ENCODE data around the gene ZNF284.
"Not testable (repeated sequence)": the region's sequence is repeated elsewhere in the genome, so short reads cannot be mapped to it uniquely, and the experiment has no call there.

- not testable (repeated sequence) for TF ChIP-seq NRF1 (IDR thresholded peaks at IDR 0.05; ENCODE audit: low read depth, low read length); CTCF (IDR thresholded peaks at IDR 0.05); REST (IDR thresholded peaks at IDR 0.05; ENCODE audit: low read depth, low read length); TAF1 (IDR thresholded peaks at IDR 0.05; ENCODE audit: borderline replicate concordance, low read depth, low read length); USF2 (IDR thresholded peaks at IDR 0.05; ENCODE audit: borderline replicate concordance, low read depth, low read length); YY1 (IDR thresholded peaks at IDR 0.05; ENCODE audit: low read depth); EP300 (IDR thresholded peaks at IDR 0.05; ENCODE audit: borderline replicate concordance in 1 of 2, low read depth in 1 of 2, low read length in 1 of 2)
Measured at GRCh38 chr19:44121162-44121561, 49.2 kb downstream of the ZNF284 start.

All from SK-N-SH (cell line).